Lower leg skin (tissue), 4 donors: ENCODE data around the gene UPF3A. TPM values are rescaled to one million over a fixed set of nuclear protein-coding genes. Genes with fewer than 3 reads are reported as not detected.
"Not testable (repeated sequence)": the region's sequence is repeated elsewhere in the genome, so short reads cannot be mapped to it uniquely, and the experiment has no call there.

Source experiments
- DNase-seq, 2 donors: peaks; one replicate each; pipeline ENCODE4 v3.0.0-alpha.2; 2019; ENCODE audit warnings: low spot score in 2 of 2
- H3K4me3 ChIP-seq: fragments of 200-600 bp; sonication (generic); 2 replicates; pipeline ENCODE4 v1.5.1; 2017; ENCODE audit warnings: mild to moderate bottlenecking, low read depth; ENCODE audit not compliant: poor library complexity, severe bottlenecking
- CTCF ChIP-seq, 3 donors: fragments of 450-650 bp; IDR thresholded peaks; one replicate each; pipeline ENCODE4 v1.5.1; 2016; ENCODE audit warnings: antibody characterized with exemption in 3 of 3, mild to moderate bottlenecking in 3 of 3, moderate library complexity in 2 of 3
- POLR2A ChIP-seq, 2 donors: fragments of 450-650 bp; IDR thresholded peaks; one replicate each; pipeline ENCODE4 v1.6.1; 2016 to 2017; ENCODE audit warnings: antibody characterized with exemption in 2 of 2, mild to moderate bottlenecking in 1 of 2, moderate library complexity in 1 of 2
- WGBS, 2 donors: methylation state at CpG; one replicate each; pipeline ENCODE4 v1.1.5; 2018; 5-methylcytosine and 5-hydroxymethylcytosine counted together
- intact Hi-C: fragments of 100-400 bp; cut with DNase I; formaldehyde crosslinking; loops from one replicate; pipeline ENCODE4 v1.15.0; 2023; ENCODE audit warnings: low total_unique reads
- total RNA-seq, 4 donors: library from RNA; depleted of rRNA; stranded (reverse); fragments of >200 nt; gene quantifications; one replicate each; pipeline ENCODE4 v1.1.0, GENCODE V29; 2016

Gene UPF3A
- total RNA-seq, 4 donors from 2014 or later: 20.5 to 33.4 (median 24.6) TPM

GRCh38 chr13:114259974-114260373, 21.4 kb upstream of the UPF3A start:
- intact Hi-C loops: no loop called here
- no peak overlapping the region for H3K4me3 ChIP-seq
- TF ChIP-seq CTCF (IDR thresholded peaks at IDR 0.05) (no peak), POLR2A (IDR thresholded peaks at IDR 0.05) (no peak)
- no peak for DNase-seq
- 83 to 91% methylated on average over 4 of the region's 4 CpGs for WGBS, 2 donors

DNA sequence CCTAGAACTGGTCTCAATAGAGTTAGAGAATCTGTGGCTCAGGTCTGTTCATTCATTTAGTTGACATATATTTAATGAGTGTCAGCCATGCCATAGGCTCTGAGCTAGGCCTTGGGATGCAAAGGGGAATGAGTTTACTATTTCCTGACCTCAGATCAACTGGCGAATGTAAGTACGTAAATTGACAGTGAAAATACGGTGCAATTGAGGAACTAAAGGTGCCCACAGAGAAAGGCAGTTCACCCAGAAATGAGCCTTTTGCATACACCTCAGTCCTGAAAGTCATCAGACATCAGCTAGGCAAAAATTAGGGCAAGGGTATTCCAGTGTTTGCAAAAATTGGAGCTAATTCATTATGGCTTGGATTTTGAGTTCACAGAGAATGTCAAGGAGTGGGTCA, 20.6 kb upstream of the UPF3A start:
- H3K4me3 ChIP-seq: no peak overlapping the region
- intact Hi-C loops: no loop called here
- WGBS, 2 donors: 90 to 96% methylated on average over 3 of the region's 3 CpGs
- TF ChIP-seq POLR2A (IDR thresholded peaks at IDR 0.05) (no peak), CTCF (IDR thresholded peaks at IDR 0.05) (no peak)
- no peak for DNase-seq

DNA sequence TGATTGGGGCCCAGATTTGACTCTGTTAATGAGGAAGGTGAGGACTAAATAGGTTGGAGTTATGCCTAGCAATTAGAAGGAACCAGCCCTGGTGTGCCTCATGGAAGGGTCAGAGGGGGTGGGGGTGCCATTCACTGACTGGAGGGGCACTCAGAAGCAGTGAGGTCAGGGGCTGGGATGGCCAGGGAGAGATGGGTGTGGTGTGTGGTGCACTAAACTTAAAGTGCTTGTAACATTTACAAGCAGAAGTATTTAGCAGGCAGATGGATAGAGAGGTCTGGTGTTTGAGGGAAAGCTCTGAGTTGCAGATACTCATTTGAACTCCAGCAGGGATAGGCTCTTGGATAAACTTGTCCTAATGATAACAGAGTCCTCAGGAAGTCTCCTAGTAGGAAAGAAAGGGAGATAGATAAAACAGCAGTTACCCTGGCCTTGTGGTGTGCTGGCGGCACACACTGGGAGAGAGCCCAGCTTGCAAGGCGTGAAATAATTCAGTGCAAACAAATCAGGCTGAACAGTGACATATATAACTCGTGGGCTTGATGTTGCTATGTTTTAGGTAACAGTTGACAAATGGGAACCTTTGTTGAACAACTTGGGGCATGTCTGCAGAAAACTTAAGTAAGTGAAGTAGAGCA, 20.0 kb upstream of the UPF3A start:
- whole genome bisulfite sequencing, 2 donors: 75 to 83% methylated on average over 3 of the region's 3 CpGs
- no peak overlapping the region for H3K4me3 ChIP-seq
- no peak for DNase-seq
- TF ChIP-seq CTCF (IDR thresholded peaks at IDR 0.05) (no peak), POLR2A (IDR thresholded peaks at IDR 0.05) (no peak)
- intact Hi-C loops: no loop called here

- no peak for TF ChIP-seq POLR2A (IDR thresholded peaks at IDR 0.05)
- no peak for TF ChIP-seq CTCF (IDR thresholded peaks at IDR 0.05)
- DNase-seq: no peak
- 77 to 84% methylated on average over 5 of the region's 5 CpGs for WGBS, 2 donors
Measured at GRCh38 chr13:114263578-114263977, 17.8 kb upstream of the UPF3A start.

GRCh38 chr13:114264313-114264712, 17.1 kb upstream of the UPF3A start:
- H3K4me3 ChIP-seq, intact Hi-C loops, DNase-seq: not testable (repeated sequence)
- WGBS, 2 donors: 96 to 97% methylated on average over 13 of the region's 13 CpGs

More at GRCh38 chr13:114263578-114263977, 17.8 kb upstream of the UPF3A start:
- intact Hi-C loops: no loop called here
- H3K4me3 ChIP-seq: no peak overlapping the region

DNA sequence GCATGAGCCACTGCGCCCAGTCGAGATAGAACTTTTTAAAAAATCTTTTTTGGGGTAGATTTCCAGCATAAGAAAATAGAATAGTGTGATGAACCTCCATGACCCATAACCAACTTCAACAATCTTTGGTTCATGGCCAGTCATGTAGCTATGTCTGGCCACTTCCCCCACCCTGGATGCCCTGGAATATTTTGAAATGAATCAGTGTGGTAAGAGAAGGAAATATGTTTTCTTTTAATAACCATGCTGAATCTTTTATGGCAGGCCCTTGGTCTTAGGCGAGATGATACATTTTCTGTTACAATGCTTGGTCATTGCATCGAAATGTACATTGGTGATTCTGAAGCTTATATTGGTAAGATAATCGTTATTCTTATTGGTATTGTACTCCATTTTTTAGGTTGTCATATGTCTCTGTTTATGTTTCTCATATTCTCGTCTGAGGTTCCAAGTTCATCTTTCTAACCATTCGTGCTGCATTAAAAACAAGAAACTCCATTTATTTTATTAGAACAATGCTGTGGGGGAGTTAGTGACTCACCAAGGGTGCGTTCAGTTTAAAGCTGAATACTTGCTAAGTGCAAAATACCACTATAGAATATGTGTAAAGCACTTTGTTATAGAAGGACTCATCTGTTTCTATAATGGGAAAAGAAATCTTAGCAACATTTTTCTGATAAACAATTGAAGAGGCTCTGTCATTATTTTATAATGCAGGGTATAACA, 16.4 kb upstream of the UPF3A start:
- WGBS, 2 donors: 91 to 93% methylated on average over 8 of the region's 8 CpGs
- intact Hi-C loops: no loop called here
- H3K4me3 ChIP-seq: no peak overlapping the region
- DNase-seq: no peak
- no peak for TF ChIP-seq POLR2A (IDR thresholded peaks at IDR 0.05)
- TF ChIP-seq CTCF (IDR thresholded peaks at IDR 0.05): no peak
